Measurements from ENCODE around the gene STXBP5.

Gene STXBP5

GRCh38 chr6:147384737-147385710 is 180.8 kb downstream of the STXBP5 start:
- DNase-seq = no peak

GRCh38 chr6:147389463-147389862 is 185.2 kb downstream of the STXBP5 start:
- DNase-seq = no peak

- no peak for DNase-seq
Observed at GRCh38 chr6:147390909-147391536, 186.8 kb downstream of the STXBP5 start.

- no peak for DNase-seq
Observed at GRCh38 chr6:147392917-147393625, 188.9 kb downstream of the STXBP5 start.

- DNase-seq = no peak
Observed at GRCh38 chr6:147395158-147395557, 190.9 kb downstream of the STXBP5 start.

- no peak for DNase-seq
Observed at GRCh38 chr6:147397306-147397705, 193.1 kb downstream of the STXBP5 start.

- no peak for DNase-seq
Observed at GRCh38 chr6:147400968-147401367, 196.8 kb downstream of the STXBP5 start.

- DNase-seq = no peak
Observed at GRCh38 chr6:147401779-147402178, 197.6 kb downstream of the STXBP5 start.

- DNase-seq = no peak
Observed at GRCh38 chr6:147406783-147407182, 202.6 kb downstream of the STXBP5 start.

GRCh38 chr6:147407571-147407970 is 203.4 kb downstream of the STXBP5 start:
- no peak for DNase-seq

GRCh38 chr6:147416622-147417021 is 212.4 kb downstream of the STXBP5 start:
- DNase-seq = no peak

GRCh38 chr6:147417954-147418353 is 213.7 kb downstream of the STXBP5 start:
- no peak for DNase-seq

GRCh38 chr6:147418523-147418922 is 214.3 kb downstream of the STXBP5 start:
- no peak for DNase-seq

GRCh38 chr6:147421903-147422302 is 217.7 kb downstream of the STXBP5 start:
- DNase-seq = no peak

GRCh38 chr6:147423111-147423510 is 218.9 kb downstream of the STXBP5 start:
- no peak for DNase-seq

GRCh38 chr6:147429794-147430193 is 225.6 kb downstream of the STXBP5 start:
- DNase-seq = no peak

GRCh38 chr6:147430811-147431210 is 226.6 kb downstream of the STXBP5 start:
- no peak for DNase-seq

GRCh38 chr6:147434076-147434475 is 229.9 kb downstream of the STXBP5 start:
- DNase-seq = no peak

- DNase-seq = no peak
Observed at GRCh38 chr6:147434516-147434915, 230.3 kb downstream of the STXBP5 start.

GRCh38 chr6:147437615-147438014 is 233.4 kb downstream of the STXBP5 start:
- no peak for DNase-seq

- DNase-seq = no peak
Observed at GRCh38 chr6:147438758-147439528, 234.7 kb downstream of the STXBP5 start.
